Testis (tissue), 3 donors: ENCODE data around the gene NPAS3. TPM values are rescaled to one million over a fixed set of nuclear protein-coding genes. Genes with fewer than 3 reads are reported as not detected.

Experiments used
- DNase-seq: peaks from one replicate; pipeline ENCODE4 v3.0.0-alpha.2; 2019
- H3K27ac ChIP-seq, 2 donors: fragments of 200-600 bp; sonication (generic); one replicate each; pipeline ENCODE4 v1.5.1; 2019
- H3K27me3 ChIP-seq: fragments of 200-600 bp; sonication (generic); one replicate; pipeline ENCODE4 v1.5.1; 2019
- H3K36me3 ChIP-seq: fragments of 200-600 bp; sonication (generic); one replicate; pipeline ENCODE4 v1.5.1; 2017; ENCODE audit warnings: low read depth; ENCODE audit errors: missing control alignments
- H3K4me1 ChIP-seq: fragments of 200-600 bp; sonication (generic); one replicate; pipeline ENCODE4 v1.5.1; 2019
- H3K4me3 ChIP-seq, 2 donors: fragments of 200-600 bp; sonication (generic); one replicate each; pipeline ENCODE4 v1.5.1; 2017 to 2019
- H3K9me3 ChIP-seq: fragments of 200-600 bp; sonication (generic); one replicate; pipeline ENCODE4 v1.5.1; 2017
- POLR2A ChIP-seq: fragments of 450-650 bp; IDR thresholded peaks from one replicate; pipeline ENCODE4 v1.6.1; 2017; ENCODE audit warnings: antibody characterized with exemption, mild to moderate bottlenecking, moderate library complexity
- WGBS, 2 donors: methylation state at CpG; one replicate each; pipeline ENCODE4 v1.1.5; 2018; 5-methylcytosine and 5-hydroxymethylcytosine counted together
- intact Hi-C: fragments of 100-400 bp; cut with DNase I; formaldehyde crosslinking; loops from one replicate; pipeline ENCODE4 v1.15.1; 2023; ENCODE audit warnings: low total_unique reads
- polyA plus RNA-seq: library from polyadenylated mRNA; stranded (reverse); fragments of 350-450 nt; fragmentation: Illumina TruSeq; extraction: RNeasy Lipid Tissue Mini Kit (QIAGEN cat#74804); gene quantifications from one replicate; pipeline ENCODE4 v1.2.3, GENCODE V29; 2014; ENCODE audit warnings: low read depth, low replicate concordance; ENCODE audit not compliant: insufficient read depth
- total RNA-seq, 2 donors: library from RNA; depleted of rRNA; stranded (reverse); fragments of >200 nt; gene quantifications; one replicate each; pipeline ENCODE4 v1.2.3, GENCODE V29; 2016
- TF ChIP-seq, protein P1 (sequence below), 3 experiments: fragments of 450-650 bp in 2 of 3; fragments of 200-600 bp in 1 of 3; sonication (generic) in 1 of 3; IDR thresholded peaks; one replicate each; pipeline ENCODE4 v1.5.1; 2016 to 2019; ENCODE audit warnings: antibody characterized with exemption in 3 of 3, mild to moderate bottlenecking in 2 of 3, moderate library complexity in 1 of 3

Gene NPAS3
- total and polyA plus RNA-seq, 3 donors from 2014 or later, result 1.1 to 3.7 (median 1.8) TPM

DNA sequence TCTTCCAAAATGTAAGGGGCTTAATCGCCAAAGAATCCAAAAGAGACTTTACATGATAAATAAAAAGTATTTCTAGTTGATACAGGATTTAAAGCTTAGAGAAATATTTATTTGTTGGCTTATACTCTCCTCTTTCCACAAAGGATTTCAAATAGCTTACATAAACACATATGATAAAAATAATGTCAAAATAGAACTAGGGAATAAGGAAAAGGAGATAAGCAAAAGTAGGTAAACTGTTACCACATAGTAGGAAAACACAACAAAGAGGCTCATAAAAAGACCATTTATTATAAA lies 625.2 kb downstream of the NPAS3 start:
- Histone ChIP-seq H3K9me3 (no peaks in the 10 kb centered on the region), H3K27ac (no peak overlapping the region), H3K27me3 (no peaks in the 10 kb centered on the region), H3K4me1 (no peaks in the 10 kb centered on the region), H3K4me3 (no peak overlapping the region), H3K36me3 (no peaks in the 10 kb centered on the region)
- WGBS, 2 donors, result 84 to 87% methylated on average over 1 of the region's 1 CpG
- TF ChIP-seq POLR2A, result no peak
- TF ChIP-seq, protein P1, sequence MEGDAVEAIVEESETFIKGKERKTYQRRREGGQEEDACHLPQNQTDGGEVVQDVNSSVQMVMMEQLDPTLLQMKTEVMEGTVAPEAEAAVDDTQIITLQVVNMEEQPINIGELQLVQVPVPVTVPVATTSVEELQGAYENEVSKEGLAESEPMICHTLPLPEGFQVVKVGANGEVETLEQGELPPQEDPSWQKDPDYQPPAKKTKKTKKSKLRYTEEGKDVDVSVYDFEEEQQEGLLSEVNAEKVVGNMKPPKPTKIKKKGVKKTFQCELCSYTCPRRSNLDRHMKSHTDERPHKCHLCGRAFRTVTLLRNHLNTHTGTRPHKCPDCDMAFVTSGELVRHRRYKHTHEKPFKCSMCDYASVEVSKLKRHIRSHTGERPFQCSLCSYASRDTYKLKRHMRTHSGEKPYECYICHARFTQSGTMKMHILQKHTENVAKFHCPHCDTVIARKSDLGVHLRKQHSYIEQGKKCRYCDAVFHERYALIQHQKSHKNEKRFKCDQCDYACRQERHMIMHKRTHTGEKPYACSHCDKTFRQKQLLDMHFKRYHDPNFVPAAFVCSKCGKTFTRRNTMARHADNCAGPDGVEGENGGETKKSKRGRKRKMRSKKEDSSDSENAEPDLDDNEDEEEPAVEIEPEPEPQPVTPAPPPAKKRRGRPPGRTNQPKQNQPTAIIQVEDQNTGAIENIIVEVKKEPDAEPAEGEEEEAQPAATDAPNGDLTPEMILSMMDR (IDR thresholded peaks at IDR 0.05), result no peak
- intact Hi-C loops, result no loop called here
- no peak for DNase-seq

DNA sequence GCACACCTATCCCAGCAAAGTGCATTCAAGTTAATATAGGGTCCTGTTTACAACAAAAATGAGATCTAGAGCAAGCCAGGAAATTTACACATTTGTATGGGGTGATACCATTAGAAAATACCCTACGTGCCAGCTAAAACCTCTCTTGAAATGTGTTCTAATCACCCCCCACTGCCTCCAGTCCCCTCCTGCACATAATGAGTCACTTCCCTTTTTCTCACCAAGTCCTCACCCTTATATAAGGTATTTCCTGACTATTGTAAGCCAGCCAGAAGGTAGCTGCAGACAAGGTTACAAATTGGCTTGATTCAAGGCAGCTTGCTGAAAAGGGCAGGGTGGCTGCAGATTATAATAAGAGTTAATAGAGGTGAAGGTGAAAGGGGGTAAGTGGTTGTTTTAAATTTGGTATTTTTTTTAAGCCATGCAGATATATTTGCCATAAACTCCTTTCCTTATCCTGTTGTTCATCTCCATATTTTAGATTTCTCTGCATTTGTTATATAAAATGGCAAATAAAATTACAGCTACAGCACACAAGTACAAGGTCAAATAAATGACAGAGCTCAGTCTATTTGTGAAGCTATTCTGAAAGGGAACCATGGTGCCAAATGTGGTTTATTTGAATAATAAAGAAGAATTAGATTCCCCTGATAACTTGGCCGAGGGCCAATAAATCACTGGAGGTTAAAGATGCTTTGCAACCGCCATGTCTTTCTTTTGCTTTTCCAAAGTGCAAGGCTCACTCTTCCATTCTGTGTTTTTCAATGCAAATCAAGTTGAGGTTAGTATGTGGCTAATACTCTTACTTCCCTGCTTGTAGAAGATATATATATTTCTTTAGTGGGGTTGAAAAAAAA lies 626.3 kb downstream of the NPAS3 start:
- no peaks in the 10 kb centered on the region for H3K4me1 ChIP-seq
- H3K27me3 ChIP-seq, result no peaks in the 10 kb centered on the region
- WGBS, 2 donors, result 70 to 72% methylated on average over 3 of the region's 3 CpGs
- no peak overlapping the region for H3K27ac ChIP-seq
- intact Hi-C loops, result no loop called here
- no peaks in the 10 kb centered on the region for H3K9me3 ChIP-seq
- H3K4me3 ChIP-seq, result no peak overlapping the region
- no peaks in the 10 kb centered on the region for H3K36me3 ChIP-seq
- DNase-seq, result no peak
- no peak for TF ChIP-seq POLR2A
- TF ChIP-seq, protein P1 (IDR thresholded peaks at IDR 0.05), result no peak

DNA sequence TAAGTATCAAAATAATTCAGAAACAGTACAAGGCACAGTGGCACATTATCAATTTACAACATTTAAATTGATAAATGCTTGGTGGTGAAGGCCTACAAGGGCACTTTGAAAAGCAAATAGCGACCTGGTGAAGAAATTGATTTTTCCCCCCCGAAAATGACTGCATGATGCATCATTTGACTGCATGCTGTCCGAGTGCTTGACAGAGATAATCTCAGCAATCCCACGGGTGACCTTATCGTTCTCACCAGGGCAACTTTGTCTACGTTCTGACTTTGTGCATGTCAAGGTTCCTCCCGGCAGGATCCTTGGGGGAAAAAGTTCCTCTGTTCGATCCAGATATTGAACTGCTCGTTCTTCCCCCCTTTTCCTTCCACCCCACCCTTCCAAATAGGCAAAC lies 627.4 kb downstream of the NPAS3 start:
- TF ChIP-seq POLR2A, result no peak
- TF ChIP-seq, protein P1 (IDR thresholded peaks at IDR 0.05), result no peak
- intact Hi-C loops, result no loop called here
- Histone ChIP-seq H3K4me3 (no peak overlapping the region), H3K9me3 (no peaks in the 10 kb centered on the region), H3K36me3 (no peaks in the 10 kb centered on the region), H3K4me1 (no peaks in the 10 kb centered on the region), H3K27ac (no peak overlapping the region), H3K27me3 (no peaks in the 10 kb centered on the region)
- 75 to 81% methylated on average over 9 of the region's 9 CpGs for WGBS, 2 donors
- no peak for DNase-seq

DNA sequence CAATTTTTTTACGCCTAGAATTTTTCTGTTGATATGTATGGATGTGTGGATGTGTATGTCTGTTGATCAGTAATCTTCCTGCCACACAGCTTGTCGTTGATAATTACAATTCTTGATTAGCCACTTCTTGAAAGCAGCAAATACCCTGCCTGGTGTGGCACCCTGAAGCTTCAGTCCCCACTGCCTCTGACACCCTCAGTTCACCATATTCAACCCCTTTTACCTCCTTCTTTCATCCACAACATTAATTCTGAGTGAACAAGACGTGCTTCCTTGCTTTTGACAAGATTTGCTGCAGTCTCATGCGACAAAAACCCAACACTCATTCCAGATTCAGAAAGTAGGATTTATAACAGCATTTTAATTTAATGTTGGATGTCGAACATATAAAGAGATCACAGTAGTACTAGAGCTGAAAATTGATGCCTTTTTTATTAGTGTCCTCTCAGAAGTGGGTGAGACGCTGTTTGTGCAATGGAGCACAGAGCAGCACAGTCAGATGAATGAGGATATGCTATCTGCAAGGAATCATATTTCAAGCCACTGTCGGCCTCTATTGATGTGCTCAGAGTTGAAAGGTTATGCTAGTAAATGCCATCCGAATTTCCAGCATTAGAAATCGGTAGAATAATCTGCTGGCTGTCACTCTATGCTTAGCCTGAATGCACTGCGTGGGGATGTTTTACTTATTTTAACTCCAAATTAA lies 628.5 kb downstream of the NPAS3 start:
- H3K27ac ChIP-seq, result no peak overlapping the region
- no peak overlapping the region for H3K4me3 ChIP-seq
- H3K9me3 ChIP-seq, result no peaks in the 10 kb centered on the region
- TF ChIP-seq, protein P1 (IDR thresholded peaks at IDR 0.05), result no peak
- TF ChIP-seq POLR2A, result no peak
- intact Hi-C loops, result no loop called here
- WGBS, 2 donors, result 72 to 73% methylated on average over 10 of the region's 10 CpGs
- H3K27me3 ChIP-seq, result no peaks in the 10 kb centered on the region
- H3K4me1 ChIP-seq, result no peaks in the 10 kb centered on the region
- no peak for DNase-seq
- H3K36me3 ChIP-seq, result no peaks in the 10 kb centered on the region
